Esophagus squamous epithelium (tissue), 4 donors: ENCODE data around the gene OGFOD3.

Experiments used
- POLR2A ChIP-seq, 4 donors: fragments of 450-650 bp; IDR thresholded peaks; one replicate each; pipeline ENCODE4 v1.6.1; 2017; ENCODE audit warnings: antibody characterized with exemption in 4 of 4, mild to moderate bottlenecking in 4 of 4, moderate library complexity in 3 of 4
- TF ChIP-seq, protein P1 (sequence below), 6 experiments: fragments of 450-650 bp in 4 of 6; fragments of 200-600 bp in 2 of 6; sonication (generic) in 2 of 6; IDR thresholded peaks; one replicate each; pipeline ENCODE4 v1.5.1; 2016 to 2019; ENCODE audit warnings: antibody characterized with exemption in 6 of 6, mild to moderate bottlenecking in 4 of 6, moderate library complexity in 4 of 6

DNA sequence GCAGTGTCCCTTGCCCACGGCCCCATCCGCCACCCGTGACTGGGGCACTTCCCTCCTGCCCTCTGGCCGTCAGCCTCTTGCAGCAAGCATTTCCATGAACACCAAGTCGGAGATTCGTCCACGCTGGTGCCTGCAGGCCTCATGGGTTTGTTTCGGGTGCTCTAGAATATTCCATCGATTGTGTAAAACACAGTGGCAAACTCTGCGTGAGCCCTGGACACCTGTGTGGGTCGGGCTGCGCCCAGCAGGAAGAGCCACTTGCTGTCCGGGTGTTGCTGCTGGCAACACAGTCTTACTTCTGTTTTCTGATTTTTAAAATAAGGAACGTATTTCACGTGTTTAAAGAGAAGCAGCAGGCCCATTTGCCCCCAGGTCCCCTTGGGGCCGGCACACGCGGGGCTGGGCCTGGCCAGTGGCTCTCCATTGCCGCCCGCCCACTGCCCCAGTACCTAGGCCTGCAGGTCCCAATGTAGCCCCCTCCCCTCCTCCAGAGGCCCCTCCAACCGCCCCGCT is 22.1 kb upstream of the OGFOD3 start:
- TF ChIP-seq, protein P1, sequence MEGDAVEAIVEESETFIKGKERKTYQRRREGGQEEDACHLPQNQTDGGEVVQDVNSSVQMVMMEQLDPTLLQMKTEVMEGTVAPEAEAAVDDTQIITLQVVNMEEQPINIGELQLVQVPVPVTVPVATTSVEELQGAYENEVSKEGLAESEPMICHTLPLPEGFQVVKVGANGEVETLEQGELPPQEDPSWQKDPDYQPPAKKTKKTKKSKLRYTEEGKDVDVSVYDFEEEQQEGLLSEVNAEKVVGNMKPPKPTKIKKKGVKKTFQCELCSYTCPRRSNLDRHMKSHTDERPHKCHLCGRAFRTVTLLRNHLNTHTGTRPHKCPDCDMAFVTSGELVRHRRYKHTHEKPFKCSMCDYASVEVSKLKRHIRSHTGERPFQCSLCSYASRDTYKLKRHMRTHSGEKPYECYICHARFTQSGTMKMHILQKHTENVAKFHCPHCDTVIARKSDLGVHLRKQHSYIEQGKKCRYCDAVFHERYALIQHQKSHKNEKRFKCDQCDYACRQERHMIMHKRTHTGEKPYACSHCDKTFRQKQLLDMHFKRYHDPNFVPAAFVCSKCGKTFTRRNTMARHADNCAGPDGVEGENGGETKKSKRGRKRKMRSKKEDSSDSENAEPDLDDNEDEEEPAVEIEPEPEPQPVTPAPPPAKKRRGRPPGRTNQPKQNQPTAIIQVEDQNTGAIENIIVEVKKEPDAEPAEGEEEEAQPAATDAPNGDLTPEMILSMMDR (IDR thresholded peaks at IDR 0.05) = no peak
- TF ChIP-seq POLR2A (IDR thresholded peaks at IDR 0.05) = no peak
